HG03045 (cell line): ENCODE measurements around the gene GRIK4.
A peak's percentile ranks its signal among the peaks of the same experiment; 100 is the strongest.
"Not testable (repeated sequence)": the region's sequence is repeated elsewhere in the genome, so short reads cannot be mapped to it uniquely, and the experiment has no call there.

ENCODE experiments used
- ATAC-seq: cut with Tn5 transposase; IDR thresholded peaks from one replicate; pipeline ENCODE4 v1.9.1; 2021; ENCODE audit warnings: mild to moderate bottlenecking, moderate library complexity; ENCODE audit not compliant: unreplicated experiment

Gene GRIK4

DNA sequence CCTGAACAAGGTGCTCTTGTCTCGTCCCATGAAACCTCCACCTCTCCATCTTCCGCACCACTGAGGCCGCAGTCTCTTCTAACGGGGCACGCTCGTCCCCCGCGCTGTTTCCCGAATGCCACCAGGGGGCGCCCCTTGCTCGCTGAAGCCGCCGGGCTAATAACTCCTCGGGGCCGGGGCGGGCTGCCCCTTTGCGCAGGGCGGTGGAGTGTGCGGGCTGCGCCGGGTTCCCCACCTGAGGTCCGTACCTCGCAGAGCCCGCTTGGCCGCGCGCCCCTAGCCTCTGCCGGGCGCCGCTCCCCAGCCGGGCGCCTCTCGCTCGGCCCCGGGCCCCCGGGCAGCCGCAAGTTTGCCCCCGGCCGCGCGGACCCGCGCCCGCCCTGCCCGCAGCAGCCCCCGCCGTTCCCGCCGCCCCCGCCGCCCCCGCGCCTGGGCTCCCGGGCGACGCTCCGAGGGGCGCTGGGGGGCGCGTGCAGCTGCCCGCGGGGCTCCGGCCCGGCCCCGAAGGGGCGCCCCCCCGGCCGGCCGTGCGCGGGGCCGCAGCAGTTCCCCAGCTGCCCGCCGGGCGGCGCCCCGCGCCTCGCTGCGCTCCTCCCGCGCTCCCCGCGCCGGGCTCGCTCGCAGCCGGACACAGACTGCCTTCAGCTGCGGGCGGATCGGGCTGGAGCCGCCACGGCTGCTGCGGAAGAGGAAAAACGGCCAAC, at the start of gene GRIK4:
TSS of gene GRIK4 (plus strand) at position 633 of the 704 bp plus-strand sequence. CDS start 148,571 bp downstream, outside the sequence.
- ATAC-seq = peak; percentile 84

- ATAC-seq = no peak
Observed at GRCh38 chr11:120462825-120463224, 48.7 kb upstream of the GRIK4 start.

- ATAC-seq = no peak
Observed at GRCh38 chr11:120465921-120466534, 45.5 kb upstream of the GRIK4 start.

DNA sequence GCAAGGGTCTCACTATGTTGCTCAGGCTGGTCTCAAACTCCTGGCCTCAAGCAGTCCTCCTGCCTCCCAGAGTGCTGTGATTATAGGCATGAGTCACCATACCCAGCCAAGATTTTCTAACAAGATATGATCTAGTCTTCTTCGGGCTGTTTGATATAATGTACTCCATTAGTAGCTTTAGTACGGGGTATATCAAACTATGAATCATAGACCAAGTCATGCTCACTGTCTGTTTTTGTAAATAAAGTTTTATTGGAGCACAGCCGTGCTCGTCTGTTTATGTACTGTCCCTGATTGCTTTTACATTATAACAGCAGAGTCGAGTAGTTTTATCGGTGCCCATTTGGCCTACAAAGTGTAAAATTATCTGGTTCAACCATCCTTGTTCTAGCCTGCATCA, 43.9 kb upstream of the GRIK4 start:
- ATAC-seq = no peak

- ATAC-seq = no peak
Observed at GRCh38 chr11:120471131-120471530, 40.4 kb upstream of the GRIK4 start.

- ATAC-seq = no peak
Observed at GRCh38 chr11:120471994-120472393, 39.6 kb upstream of the GRIK4 start.

GRCh38 chr11:120473503-120473902, 38.0 kb upstream of the GRIK4 start:
- no peak for ATAC-seq

DNA sequence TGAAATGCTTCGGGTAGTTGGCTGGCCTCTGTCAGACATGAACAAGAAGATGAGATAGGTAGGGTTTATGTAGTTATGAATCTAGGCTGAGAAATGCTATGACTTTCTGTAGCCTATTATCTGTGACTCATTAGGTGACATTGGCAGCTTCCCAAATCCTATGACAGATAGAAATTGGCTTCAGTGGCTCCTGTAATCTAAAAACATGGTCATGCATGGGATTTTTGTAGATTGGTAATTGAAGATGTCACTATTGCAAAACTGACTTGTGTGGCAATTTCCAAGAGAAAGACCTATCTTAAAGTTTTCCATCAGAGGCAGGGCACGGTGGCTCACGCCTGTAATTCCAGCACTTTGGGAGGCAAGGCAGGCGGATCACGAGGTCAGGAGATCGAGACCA, 29.4 kb upstream of the GRIK4 start:
- no peak for ATAC-seq

DNA sequence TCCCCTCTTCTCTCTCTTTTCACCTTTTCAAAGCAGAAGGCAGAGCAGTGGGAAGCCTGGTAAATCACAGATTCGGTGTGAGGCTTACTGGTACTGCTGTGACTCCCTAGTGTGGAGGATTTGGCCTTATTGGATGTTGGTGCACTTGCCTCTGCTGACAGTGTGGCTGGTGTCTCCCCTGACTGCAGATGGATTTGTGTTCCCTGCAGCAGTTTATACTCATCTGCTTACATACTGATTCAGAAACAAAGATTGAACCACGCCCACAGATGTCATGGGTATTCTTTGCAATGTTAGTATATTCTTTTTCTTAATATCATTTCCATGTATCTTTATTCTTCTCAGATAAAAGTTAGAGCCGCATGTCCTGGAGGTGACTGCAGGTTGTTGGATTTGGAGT, 26.8 kb upstream of the GRIK4 start:
- ATAC-seq = no peak

- ATAC-seq = no peak
Observed at GRCh38 chr11:120486138-120486537, 25.4 kb upstream of the GRIK4 start.

GRCh38 chr11:120489799-120490198, 21.7 kb upstream of the GRIK4 start:
- no peak for ATAC-seq

GRCh38 chr11:120492486-120492885, 19.1 kb upstream of the GRIK4 start:
- no peak for ATAC-seq

DNA sequence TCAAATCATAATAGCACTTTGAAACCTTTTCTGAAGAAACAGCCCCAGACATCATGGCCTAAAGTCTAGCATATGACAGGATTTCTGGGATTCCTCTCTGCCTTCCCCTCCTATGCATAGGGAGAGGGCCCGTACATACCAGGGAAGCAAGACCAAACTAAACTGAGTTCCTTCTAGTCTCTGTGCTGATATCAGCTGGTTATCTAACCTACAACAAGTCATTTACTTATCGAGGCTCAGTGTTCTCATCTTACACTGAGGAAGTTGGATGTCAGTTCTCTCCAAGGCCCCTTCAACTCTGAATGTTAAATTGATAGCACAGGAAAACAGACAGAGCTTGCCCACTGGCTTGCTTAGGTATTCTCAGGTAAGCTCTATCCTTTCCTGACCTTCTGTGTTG, 17.0 kb upstream of the GRIK4 start:
- no peak for ATAC-seq

DNA sequence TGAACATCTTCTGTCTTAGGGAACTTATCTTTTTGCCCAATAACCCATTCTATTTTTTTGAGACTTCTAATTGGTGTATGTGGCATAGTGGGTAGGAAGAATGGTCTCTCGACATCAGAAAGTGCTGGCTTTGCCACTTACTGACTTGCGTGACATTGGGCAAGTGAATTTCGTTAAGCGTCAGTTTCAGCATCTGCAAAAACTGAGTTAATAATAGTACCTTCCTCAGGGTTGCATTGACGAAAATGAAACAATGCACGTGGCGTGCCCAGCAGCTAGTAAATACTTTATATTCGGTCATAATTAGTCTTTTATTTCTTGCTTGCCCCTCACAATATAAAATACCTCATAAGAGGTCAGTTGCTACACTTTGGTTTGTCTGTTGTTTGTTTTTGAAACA, 12.5 kb upstream of the GRIK4 start:
- ATAC-seq = no peak

DNA sequence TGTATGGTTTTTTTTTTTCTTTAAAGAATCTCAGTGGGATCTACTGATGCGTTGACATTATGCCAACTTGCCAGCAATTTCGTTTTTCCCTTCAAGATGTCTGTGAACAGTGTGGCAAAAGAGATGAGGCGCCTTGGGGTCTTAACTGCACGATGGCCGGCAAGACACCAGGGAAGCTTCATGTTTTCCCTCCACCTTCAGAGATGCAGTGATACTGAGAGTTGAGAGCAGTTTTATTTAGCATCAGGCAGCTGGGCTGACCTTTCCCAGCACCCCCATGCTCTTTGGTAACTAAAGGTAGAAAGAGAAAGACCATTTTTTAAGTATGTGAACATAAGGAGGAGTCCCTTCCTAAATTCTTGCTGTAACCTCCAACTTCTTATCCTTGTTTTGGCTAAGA, 11.7 kb upstream of the GRIK4 start:
- no peak for ATAC-seq

DNA sequence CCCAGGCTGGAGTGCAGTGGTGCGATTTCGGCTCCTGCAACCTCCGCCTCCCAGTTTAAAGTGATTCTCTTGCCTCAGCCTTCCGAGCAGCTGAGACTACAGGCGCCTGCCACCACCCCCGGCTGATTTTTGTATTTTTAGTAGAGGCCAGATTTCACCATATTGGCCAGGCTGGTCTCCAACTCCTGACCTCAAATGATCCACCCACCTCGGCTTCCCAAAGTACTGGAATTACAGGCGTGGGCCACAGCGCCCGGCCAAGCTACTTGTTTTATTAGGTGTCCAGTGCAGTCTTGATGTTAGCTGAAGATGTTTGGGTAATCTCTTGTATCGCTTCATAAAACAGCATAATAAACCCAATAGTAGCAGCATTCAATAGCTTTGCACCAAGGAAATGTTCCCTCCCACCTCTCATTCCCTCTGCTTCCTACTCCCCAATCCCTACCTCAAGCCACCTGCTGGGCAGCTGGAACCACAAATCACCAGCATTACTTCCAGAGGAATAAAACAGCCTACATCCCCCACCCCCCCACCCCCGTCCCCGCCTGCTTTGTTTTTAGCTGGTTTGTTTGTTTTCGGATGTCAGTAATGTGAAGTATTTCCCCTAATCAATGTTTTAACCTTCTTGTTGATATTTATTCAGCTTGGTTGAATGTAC, 11.0 kb upstream of the GRIK4 start:
- no peak for ATAC-seq

GRCh38 chr11:120501440-120501839, 10.1 kb upstream of the GRIK4 start:
- ATAC-seq = no peak

DNA sequence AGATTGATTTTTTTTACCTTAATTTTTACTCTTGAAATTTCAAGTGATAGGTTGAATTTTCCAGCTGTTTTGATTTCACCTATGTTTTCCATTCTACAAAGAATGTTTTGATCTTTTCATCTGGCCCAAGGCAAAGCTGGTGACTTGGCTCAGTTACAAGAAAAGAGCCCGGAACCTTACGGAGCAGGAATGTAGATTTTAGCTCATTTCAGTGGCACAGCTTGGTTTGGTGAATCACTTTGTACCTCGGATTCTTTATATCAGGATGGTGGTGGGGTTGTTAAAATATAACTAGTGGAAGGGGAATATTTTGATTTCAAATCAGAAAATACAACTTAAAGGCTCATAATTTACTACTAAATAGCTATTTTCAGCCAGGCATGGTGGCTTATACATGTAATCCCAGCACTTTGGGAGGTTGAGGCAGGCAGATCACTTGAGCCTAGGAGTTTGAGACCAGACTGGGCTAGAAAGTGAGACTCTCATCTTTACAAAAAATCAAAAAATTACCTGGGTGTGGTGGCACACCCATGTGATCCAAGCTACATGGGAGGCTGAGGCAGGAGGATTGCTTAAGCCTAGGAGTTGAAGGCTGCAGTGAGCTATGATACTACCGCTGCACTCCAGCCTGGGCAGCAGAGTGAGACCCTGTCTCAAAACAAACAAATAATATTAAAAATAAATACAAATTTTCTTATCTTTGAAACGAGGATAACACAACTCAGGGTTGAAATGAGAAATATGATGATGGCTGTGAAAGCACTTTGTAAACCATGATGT, 9.4 kb upstream of the GRIK4 start:
- no peak for ATAC-seq

- not testable (repeated sequence) for ATAC-seq
Observed at GRCh38 chr11:120503529-120503928, 8.0 kb upstream of the GRIK4 start.

DNA sequence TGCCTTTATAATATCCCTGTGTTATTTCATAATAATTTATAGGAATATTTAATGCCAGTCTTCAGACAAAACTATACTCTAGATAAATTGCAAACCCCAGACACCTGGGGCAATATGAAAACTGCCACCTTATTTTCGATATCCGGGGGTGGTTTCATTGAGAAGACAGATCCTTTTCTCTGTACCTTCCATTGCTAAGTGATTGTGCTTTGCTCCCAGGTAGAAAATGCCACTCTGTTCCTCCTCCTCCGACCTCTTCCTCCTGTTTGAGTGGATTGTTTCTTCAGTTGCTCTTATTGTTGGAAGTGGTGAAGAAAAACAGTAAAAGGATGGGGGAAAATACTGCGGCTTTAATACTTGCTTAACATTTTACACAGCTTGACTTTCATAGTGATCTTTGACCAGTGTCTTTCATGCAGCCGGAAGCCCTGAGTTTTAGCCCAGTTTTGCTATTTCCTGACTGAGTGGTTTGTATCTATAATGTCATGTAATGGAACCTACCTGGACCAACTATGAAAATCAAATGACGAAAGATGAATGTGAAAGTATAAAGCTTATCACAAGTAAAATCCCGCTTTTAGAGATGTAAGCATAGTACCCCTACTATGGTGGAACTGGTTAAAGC, 5.6 kb upstream of the GRIK4 start:
- no peak for ATAC-seq
